ENCODE results near the gene MRTFB. TPM values are rescaled to one million over a fixed set of nuclear protein-coding genes. Genes with fewer than 3 reads are reported as not detected.

MRTFB gene
- total and polyA plus RNA-seq, 2 donors (not counting 1 experiment from before 2014, with no cell fraction given), result 8.8 to 9.8 TPM

GRCh38 chr16:14275934-14276333, 204.8 kb downstream of the MRTFB start:
- Histone ChIP-seq H3K27ac (ENCODE audit: insufficient read depth, low read length) (no peak overlapping the region), H3K79me2 (ENCODE audit: control insufficient read depth, insufficient read depth, low read length) (no peaks in the 10 kb centered on the region), H3K27me3 (ENCODE audit: control insufficient read depth, insufficient read depth, low read length) (no peaks in the 10 kb centered on the region), H3K9ac (ENCODE audit: insufficient read depth, low read length) (no peak overlapping the region), H3K4me2 (ENCODE audit: extremely low read depth, insufficient read depth, low read length) (no peak overlapping the region), H3K4me3 (replicated peaks in 1 of 4; ENCODE audit: control extremely low read depth in 1 of 4, insufficient read depth in 1 of 4, low read depth in 3 of 4, low read length in 4 of 4) (no peak overlapping the region), H4K20me1 (ENCODE audit: control insufficient read depth, extremely low read depth, insufficient read depth, low read length) (no peaks in the 10 kb centered on the region), H3K4me1 (ENCODE audit: control insufficient read depth, extremely low read depth, insufficient read depth, low read length) (no peaks in the 10 kb centered on the region), H3K9me3 (ENCODE audit: control insufficient read depth, insufficient read depth, low read depth, low read length) (no peaks in the 10 kb centered on the region), H2AFZ (ENCODE audit: low read length) (no peak overlapping the region), H3K36me3 (ENCODE audit: control insufficient read depth, insufficient read depth, low read length) (no peaks in the 10 kb centered on the region)
- TF ChIP-seq CTCF (conservative IDR thresholded peaks at IDR 0.05 in 1 of 2, IDR thresholded peaks at IDR 0.05 in 1 of 2; ENCODE audit: low read depth in 1 of 2, low read length in 2 of 2), result no peak
- no peak for TF ChIP-seq EZH2 (IDR thresholded peaks at IDR 0.05; ENCODE audit: low read length, missing control alignments)
- DNase-seq (ENCODE audit: low read depth in 2 of 2), result no peak

GRCh38 chr16:14278749-14279148, 207.6 kb downstream of the MRTFB start:
- Histone ChIP-seq H3K27me3 (ENCODE audit: control insufficient read depth, insufficient read depth, low read length) (no peaks in the 10 kb centered on the region), H3K4me2 (ENCODE audit: extremely low read depth, insufficient read depth, low read length) (no peak overlapping the region), H4K20me1 (ENCODE audit: control insufficient read depth, extremely low read depth, insufficient read depth, low read length) (no peaks in the 10 kb centered on the region), H3K27ac (ENCODE audit: insufficient read depth, low read length) (no peak overlapping the region), H3K4me1 (ENCODE audit: control insufficient read depth, extremely low read depth, insufficient read depth, low read length) (no peaks in the 10 kb centered on the region), H3K9me3 (ENCODE audit: control insufficient read depth, insufficient read depth, low read depth, low read length) (no peaks in the 10 kb centered on the region), H3K79me2 (ENCODE audit: control insufficient read depth, insufficient read depth, low read length) (no peaks in the 10 kb centered on the region), H3K36me3 (ENCODE audit: control insufficient read depth, insufficient read depth, low read length) (no peaks in the 10 kb centered on the region), H2AFZ (ENCODE audit: low read length) (no peak overlapping the region), H3K4me3 (replicated peaks in 1 of 4; ENCODE audit: control extremely low read depth in 1 of 4, insufficient read depth in 1 of 4, low read depth in 3 of 4, low read length in 4 of 4) (no peak overlapping the region), H3K9ac (ENCODE audit: insufficient read depth, low read length) (no peak overlapping the region)
- no peak for TF ChIP-seq CTCF (conservative IDR thresholded peaks at IDR 0.05 in 1 of 2, IDR thresholded peaks at IDR 0.05 in 1 of 2; ENCODE audit: low read depth in 1 of 2, low read length in 2 of 2)
- TF ChIP-seq EZH2 (IDR thresholded peaks at IDR 0.05; ENCODE audit: low read length, missing control alignments), result no peak
- DNase-seq (ENCODE audit: low read depth in 2 of 2), result peak in 1 of 2 donors; percentile 8

- H3K4me3 ChIP-seq (replicated peaks in 1 of 4; ENCODE audit: control extremely low read depth in 1 of 4, insufficient read depth in 1 of 4, low read depth in 3 of 4, low read length in 4 of 4), result no peak overlapping the region
- no peaks in the 10 kb centered on the region for H3K27me3 ChIP-seq (ENCODE audit: control insufficient read depth, insufficient read depth, low read length)
- H3K36me3 ChIP-seq (ENCODE audit: control insufficient read depth, insufficient read depth, low read length), result no peaks in the 10 kb centered on the region
- no peak overlapping the region for H3K27ac ChIP-seq (ENCODE audit: insufficient read depth, low read length)
- DNase-seq (ENCODE audit: low read depth in 2 of 2), result peak in 1 of 2 donors; percentile 53
- H3K79me2 ChIP-seq (ENCODE audit: control insufficient read depth, insufficient read depth, low read length), result no peaks in the 10 kb centered on the region
- no peak overlapping the region for H3K9ac ChIP-seq (ENCODE audit: insufficient read depth, low read length)
- H2AFZ ChIP-seq (ENCODE audit: low read length), result no peak overlapping the region
- no peaks in the 10 kb centered on the region for H3K4me1 ChIP-seq (ENCODE audit: control insufficient read depth, extremely low read depth, insufficient read depth, low read length)
- TF ChIP-seq CTCF (conservative IDR thresholded peaks at IDR 0.05 in 1 of 2, IDR thresholded peaks at IDR 0.05 in 1 of 2; ENCODE audit: low read depth in 1 of 2, low read length in 2 of 2) (no peak), EZH2 (IDR thresholded peaks at IDR 0.05; ENCODE audit: low read length, missing control alignments) (no peak)
- no peaks in the 10 kb centered on the region for H4K20me1 ChIP-seq (ENCODE audit: control insufficient read depth, extremely low read depth, insufficient read depth, low read length)
- no peaks in the 10 kb centered on the region for H3K9me3 ChIP-seq (ENCODE audit: control insufficient read depth, insufficient read depth, low read depth, low read length)
- H3K4me2 ChIP-seq (ENCODE audit: extremely low read depth, insufficient read depth, low read length), result no peak overlapping the region
Observed at GRCh38 chr16:14280541-14280940, 209.4 kb downstream of the MRTFB start.

Data from fibroblast of lung (primary cell).